ENCODE results near the gene TRAPPC4. TPM values are rescaled to one million over a fixed set of nuclear protein-coding genes. Genes with fewer than 3 reads are reported as not detected.

Gene TRAPPC4
- total and polyA plus RNA-seq, 11 donors: 21.5 to 74.8 (median 44.4) TPM

- 83 to 87% (median 84%) methylated on average over 7 to 9 of the region's 9 CpGs for WGBS, 4 donors
- intact Hi-C loops (cut with DNase I): no loop called here
- Histone ChIP-seq H3K4me1 (peaks cover 5 to 41% (median 21%) of the 10 kb centered on the region in 12 donors), H3K27ac (peak overlapping the region in 2 of 12 donors; percentile 81 to 84), H3K27me3 (no peaks in the 10 kb centered on the region), H3K9me3 (no peaks in the 10 kb centered on the region), H3K36me3 (peaks cover 0 to 31% (median 22%) of the 10 kb centered on the region in 9 donors), H3K4me3 (no peak overlapping the region)
- DNase-seq (no peak), ATAC-seq (no peak)
- TF ChIP-seq POLR2A (IDR thresholded peaks at IDR 0.05) (no peak), CTCF (IDR thresholded peaks at IDR 0.05) (no peak)
These were observed 9.9 kb downstream of the TRAPPC4 start for GRCh38 chr11:119028346-119029068.

DNA sequence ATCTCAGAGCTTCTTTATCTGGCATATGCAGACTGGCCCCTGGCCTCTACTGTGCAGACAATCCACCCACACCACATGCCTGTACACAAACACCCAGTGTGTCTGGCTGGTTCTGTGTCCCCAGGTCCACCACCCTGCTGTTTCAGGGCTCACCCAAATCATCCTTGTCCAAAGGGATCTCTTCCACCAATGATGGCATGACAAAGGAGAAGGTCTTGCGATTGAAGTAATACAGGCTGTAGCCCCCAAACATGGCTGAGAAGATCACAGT, 10.4 kb downstream of the TRAPPC4 start:
- TF ChIP-seq POLR2A (IDR thresholded peaks at IDR 0.05) (no peak), CTCF (IDR thresholded peaks at IDR 0.05) (no peak)
- Histone ChIP-seq H3K9me3 (no peaks in the 10 kb centered on the region), H3K27me3 (no peaks in the 10 kb centered on the region), H3K4me3 (peak overlapping the region in 2 of 12 donors; percentile 1 to 85), H3K36me3 (peaks cover 0 to 26% (median 19%) of the 10 kb centered on the region in 9 donors), H3K27ac (peak overlapping the region in 2 of 12 donors; percentile 81 to 84), H3K4me1 (peaks cover 5 to 38% (median 21%) of the 10 kb centered on the region in 12 donors)
- ATAC-seq (no peak), DNase-seq (no peak)
- intact Hi-C loops (cut with DNase I): no loop called here
- WGBS, 4 donors: 90 to 100% (median 95%) methylated on average over 1 of the region's 1 CpG

- Histone ChIP-seq H3K36me3 (peaks cover 0 to 21% (median 19%) of the 10 kb centered on the region in 9 donors), H3K27me3 (no peaks in the 10 kb centered on the region), H3K9me3 (no peaks in the 10 kb centered on the region), H3K27ac (peak overlapping the region in 9 of 12 donors; percentile 6 to 85 (median 72)), H3K4me1 (peaks cover 5 to 33% (median 18%) of the 10 kb centered on the region in 12 donors), H3K4me3 (peak overlapping the region in 10 of 12 donors; percentile 67 to 95 (median 82))
- WGBS, 4 donors: 68 to 81% (median 74%) methylated on average over 10 of the region's 10 CpGs
- intact Hi-C loops (cut with DNase I): loop anchor here in 3 of 10 donors (2.0 to 5.0 kb wide), 3 partner anchors 27 to 122 kb away; partner anchors contain the start of genes CENATAC (in 1 of the 3) and HYOU1 (in 1 of the 3)
- TF ChIP-seq CTCF (IDR thresholded peaks at IDR 0.05) (no peak), POLR2A (IDR thresholded peaks at IDR 0.05) (no peak)
- ATAC-seq (no peak), DNase-seq (peak in 2 of 5 donors; percentile 36 to 38)
These were observed 10.9 kb downstream of the TRAPPC4 start for GRCh38 chr11:119029340-119030028.

DNA sequence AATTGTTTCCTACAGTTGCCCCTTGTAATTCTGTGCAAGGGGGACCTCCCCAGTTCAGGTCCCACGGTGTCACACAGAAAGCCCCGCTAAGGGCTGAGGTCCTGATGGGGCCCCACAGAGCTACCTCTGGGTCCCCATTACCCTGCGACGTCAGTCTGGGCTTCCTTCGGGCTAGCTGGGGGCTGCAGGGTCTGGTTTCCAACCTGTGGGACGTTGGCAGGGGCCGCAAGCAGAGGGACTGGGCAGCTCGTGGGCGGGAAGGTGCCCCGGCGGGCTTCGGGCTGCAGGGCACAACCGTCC, 11.4 kb downstream of the TRAPPC4 start:
- 3 to 12% (median 9%) methylated on average over 5 to 13 of the region's 13 CpGs for whole genome bisulfite sequencing, 4 donors
- H3K4me1 ChIP-seq: peaks cover 2 to 28% (median 14%) of the 10 kb centered on the region in 12 donors
- ATAC-seq (peak in 1 of 4 donors; percentile 2), DNase-seq (no peak)
- H3K27ac ChIP-seq: peak overlapping the region; percentile 6 to 85 (median 67)
- H3K27me3 ChIP-seq: no peaks in the 10 kb centered on the region
- no peaks in the 10 kb centered on the region for H3K9me3 ChIP-seq
- peaks cover 0 to 16% (median 14%) of the 10 kb centered on the region in 9 donors for H3K36me3 ChIP-seq
- intact Hi-C loops (cut with DNase I): loop anchor here in 3 of 10 donors (2.0 to 5.0 kb wide), 3 partner anchors 27 to 123 kb away; partner anchors contain the start of genes CENATAC (in 1 of the 3) and HYOU1 (in 1 of the 3)
- H3K4me3 ChIP-seq: peak overlapping the region; percentile 64 to 95 (median 82)
- TF ChIP-seq CTCF (IDR thresholded peaks at IDR 0.05): no peak
- no peak for TF ChIP-seq POLR2A (IDR thresholded peaks at IDR 0.05)
